Body of pancreas (tissue), 4 donors: ENCODE data around the gene GALNT17. TPM values are rescaled to one million over a fixed set of nuclear protein-coding genes. Genes with fewer than 3 reads are reported as not detected.

Source experiments
- ATAC-seq: fragments of 150-250 bp; one replicate; pipeline ENCODE4 v1.9.1; 2016
- DNase-seq, 4 donors: peaks; one replicate each; pipeline ENCODE4 v3.0.0-alpha.2; 2019
- H3K27ac ChIP-seq, 4 donors: fragments of 200-600 bp; sonication (generic); 1 replicate in 3 of 4; 2 replicates in 1 of 4; pipeline versions ENCODE4 v1.5.1 to v1.6.1; 2016 to 2019; ENCODE audit warnings: mild to moderate bottlenecking in 1 of 4, mixed read lengths in 1 of 4, moderate library complexity in 1 of 4
- H3K27me3 ChIP-seq, 2 donors: fragments of 200-600 bp; sonication (generic); one replicate each; pipeline ENCODE4 v1.6.0; 2016; ENCODE audit warnings: mild to moderate bottlenecking in 1 of 2
- H3K36me3 ChIP-seq, 2 donors: fragments of 200-600 bp; sonication (generic); replicated peaks in 1 of 2; 2 replicates each; pipeline ENCODE4 v1.5.1; 2016; ENCODE audit warnings: low read depth in 2 of 2; ENCODE audit not compliant: insufficient read depth in 1 of 2
- H3K4me1 ChIP-seq: fragments of 200-600 bp; sonication (generic); one replicate; pipeline ENCODE4 v1.6.0; 2016
- H3K4me3 ChIP-seq, 2 donors: fragments of 200-600 bp; sonication (generic); 1 replicate in 1 of 2; 2 replicates in 1 of 2; pipeline ENCODE4 v1.5.1; 2016 to 2019
- H3K9me3 ChIP-seq, 3 donors: fragments of 200-600 bp; sonication (generic); 1 replicate in 2 of 3; 2 replicates in 1 of 3; pipeline ENCODE4 v1.5.1; 2016
- CTCF ChIP-seq, 7 experiments: fragments of 450-650 bp in 4 of 7; fragments of 200-600 bp in 3 of 7; sonication (generic) in 3 of 7; IDR thresholded peaks; one replicate each; pipeline ENCODE4 v1.5.1; 2016 to 2019; ENCODE audit warnings: antibody characterized with exemption in 7 of 7
- POLR2A ChIP-seq, 3 donors: fragments of 450-650 bp; IDR thresholded peaks; one replicate each; pipeline ENCODE4 v1.6.1; 2016; ENCODE audit warnings: antibody characterized with exemption in 3 of 3, mild to moderate bottlenecking in 2 of 3
- WGBS, 2 donors: methylation state at CpG; one replicate each; pipeline ENCODE4 v1.1.5; 2017; 5-methylcytosine and 5-hydroxymethylcytosine counted together
- intact Hi-C: fragments of 100-400 bp; cut with DNase I; formaldehyde crosslinking; loops from one replicate; pipeline ENCODE4 v1.15.1; 2023
- total RNA-seq, 2 donors: library from RNA; depleted of rRNA; stranded (reverse); fragments of >200 nt; gene quantifications; one replicate each; pipeline ENCODE4 v1.1.0, GENCODE V29; 2016

Gene GALNT17
- total RNA-seq, 2 donors from 2014 or later = 6.5 to 27.4 TPM

- no peaks in the 10 kb centered on the region for H3K4me1 ChIP-seq
- no peaks in the 10 kb centered on the region for H3K36me3 ChIP-seq
- DNase-seq = no peak
- no peak for ATAC-seq
- H3K4me3 ChIP-seq = no peak overlapping the region
- WGBS, 2 donors = 82 to 83% methylated on average over 6 of the region's 6 CpGs
- TF ChIP-seq POLR2A (IDR thresholded peaks at IDR 0.05) (no peak), CTCF (IDR thresholded peaks at IDR 0.05) (no peak)
- H3K9me3 ChIP-seq = no peaks in the 10 kb centered on the region
- intact Hi-C loops = no loop called here
- no peak overlapping the region for H3K27ac ChIP-seq
- no peaks in the 10 kb centered on the region for H3K27me3 ChIP-seq
Observed at GRCh38 chr7:71165708-71166107, 33.8 kb downstream of the GALNT17 start.

GRCh38 chr7:71171476-71171875 lies 39.5 kb downstream of the GALNT17 start:
- H3K27ac ChIP-seq = no peak overlapping the region
- no peaks in the 10 kb centered on the region for H3K36me3 ChIP-seq
- WGBS, 2 donors = 34 to 42% methylated on average over 4 of the region's 4 CpGs
- H3K9me3 ChIP-seq = no peaks in the 10 kb centered on the region
- DNase-seq (no peak), ATAC-seq (no peak)
- H3K4me1 ChIP-seq = peaks cover 9% of the 10 kb centered on the region
- H3K4me3 ChIP-seq = no peak overlapping the region
- TF ChIP-seq CTCF (IDR thresholded peaks at IDR 0.05) (peak in 1 of 7 experiments; percentile 4), POLR2A (IDR thresholded peaks at IDR 0.05) (no peak)
- no peaks in the 10 kb centered on the region for H3K27me3 ChIP-seq
- intact Hi-C loops = no loop called here

- Histone ChIP-seq H3K9me3 (no peaks in the 10 kb centered on the region), H3K27ac (no peak overlapping the region), H3K4me3 (no peak overlapping the region), H3K36me3 (no peaks in the 10 kb centered on the region), H3K27me3 (no peaks in the 10 kb centered on the region), H3K4me1 (peaks cover 9% of the 10 kb centered on the region)
- TF ChIP-seq POLR2A (IDR thresholded peaks at IDR 0.05) (no peak), CTCF (IDR thresholded peaks at IDR 0.05) (no peak)
- ATAC-seq (no peak), DNase-seq (peak; percentile 11 to 41 (median 17))
- intact Hi-C loops = no loop called here
- 64% methylated on average over 7 of the region's 7 CpGs for WGBS, 2 donors
Observed at GRCh38 chr7:71173955-71174354, 42.0 kb downstream of the GALNT17 start.

- H3K4me1 ChIP-seq = no peaks in the 10 kb centered on the region
- H3K36me3 ChIP-seq = no peaks in the 10 kb centered on the region
- H3K27ac ChIP-seq = no peak overlapping the region
- H3K9me3 ChIP-seq = no peaks in the 10 kb centered on the region
- H3K27me3 ChIP-seq = no peaks in the 10 kb centered on the region
- DNase-seq (no peak), ATAC-seq (no peak)
- 50 to 62% methylated on average over 4 of the region's 4 CpGs for WGBS, 2 donors
- intact Hi-C loops = no loop called here
- no peak overlapping the region for H3K4me3 ChIP-seq
- TF ChIP-seq POLR2A (IDR thresholded peaks at IDR 0.05) (no peak), CTCF (IDR thresholded peaks at IDR 0.05) (no peak)
Observed at GRCh38 chr7:71182438-71182935, 50.5 kb downstream of the GALNT17 start.

- intact Hi-C loops = no loop called here
- H3K27ac ChIP-seq = no peak overlapping the region
- no peaks in the 10 kb centered on the region for H3K27me3 ChIP-seq
- H3K4me1 ChIP-seq = no peaks in the 10 kb centered on the region
- 83 to 96% methylated on average over 5 of the region's 5 CpGs for WGBS, 2 donors
- ATAC-seq (no peak), DNase-seq (no peak)
- H3K9me3 ChIP-seq = no peaks in the 10 kb centered on the region
- H3K36me3 ChIP-seq = no peaks in the 10 kb centered on the region
- TF ChIP-seq POLR2A (IDR thresholded peaks at IDR 0.05) (no peak), CTCF (IDR thresholded peaks at IDR 0.05) (no peak)
- H3K4me3 ChIP-seq = no peak overlapping the region
Observed at GRCh38 chr7:71184136-71184535, 52.2 kb downstream of the GALNT17 start.
